Central memory CD8-positive, alpha-beta T cell (primary cell): ENCODE measurements around the gene CCNG1.
"Not testable (repeated sequence)": the region's sequence is repeated elsewhere in the genome, so short reads cannot be mapped to it uniquely, and the experiment has no call there.

Experiments used
- ATAC-seq: fragments of 150-1000 bp; cut with Tn5 transposase; replicated peaks from 2 replicates; pipeline ENCODE4 v1.10.0; 2022; ENCODE audit warnings: mild to moderate bottlenecking, moderate FRiP score, moderate number of reproducible peaks; ENCODE audit not compliant: poor library complexity, severe bottlenecking; ENCODE audit errors: extremely low read depth
- DNase-seq, 2 donors: peaks; one replicate each; pipeline ENCODE4 v3.0.0; 2021; ENCODE audit warnings: low spot score in 2 of 2
- H3K27ac Mint-ChIP-seq: one replicate; pipeline ENCODE4 v1.8.0; 2022; ENCODE audit warnings: low read depth, mild to moderate bottlenecking, moderate library complexity, mixed read lengths
- H3K27me3 Mint-ChIP-seq: one replicate; pipeline ENCODE4 v1.8.0; 2022; ENCODE audit warnings: mixed read lengths
- H3K36me3 Mint-ChIP-seq: one replicate; pipeline ENCODE4 v1.8.0; 2022; ENCODE audit warnings: mild to moderate bottlenecking, moderate library complexity, mixed read lengths; ENCODE audit not compliant: insufficient read depth
- H3K4me1 Mint-ChIP-seq: one replicate; pipeline ENCODE4 v1.8.0; 2022; ENCODE audit warnings: mixed read lengths
- H3K4me3 Mint-ChIP-seq: one replicate; pipeline ENCODE4 v1.8.0; 2022; ENCODE audit warnings: mild to moderate bottlenecking, moderate library complexity, mixed read lengths
- H3K9me3 Mint-ChIP-seq: one replicate; pipeline ENCODE4 v1.8.0; 2022; ENCODE audit warnings: mixed read lengths

The CCNG1 gene, protein sequence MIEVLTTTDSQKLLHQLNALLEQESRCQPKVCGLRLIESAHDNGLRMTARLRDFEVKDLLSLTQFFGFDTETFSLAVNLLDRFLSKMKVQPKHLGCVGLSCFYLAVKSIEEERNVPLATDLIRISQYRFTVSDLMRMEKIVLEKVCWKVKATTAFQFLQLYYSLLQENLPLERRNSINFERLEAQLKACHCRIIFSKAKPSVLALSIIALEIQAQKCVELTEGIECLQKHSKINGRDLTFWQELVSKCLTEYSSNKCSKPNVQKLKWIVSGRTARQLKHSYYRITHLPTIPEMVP

GRCh38 chr5:163437309-163438182, at the start of gene CCNG1:
CCNG1 (plus strand) TSS chr5:163437595; CDS start chr5:163439257, 1,662 bp downstream.
- Mint-ChIP-seq H3K27ac (peak within 1 kb of the TSS; percentile 92), H3K4me3 (peak within 1 kb of the TSS; percentile 87), H3K27me3 (no peaks in the 10 kb centered on the region), H3K4me1 (peaks cover 38% of the 10 kb centered on the region), H3K36me3 (peaks cover 17% of the 10 kb centered on the region), H3K9me3 (no peaks in the 10 kb centered on the region)
- DNase-seq (peak; percentile 77 to 78), ATAC-seq (peak; percentile 96)

- H3K4me1 Mint-ChIP-seq, result no peaks in the 10 kb centered on the region
- no peak for DNase-seq
- no peaks in the 10 kb centered on the region for H3K36me3 Mint-ChIP-seq
- H3K27ac Mint-ChIP-seq, result no peak overlapping the region
- H3K9me3 Mint-ChIP-seq, result no peaks in the 10 kb centered on the region
- H3K4me3 Mint-ChIP-seq, result no peak overlapping the region
- peaks cover 88% of the 10 kb centered on the region for H3K27me3 Mint-ChIP-seq
- no peak for ATAC-seq
Observed at GRCh38 chr5:163395792-163396191, 41.6 kb upstream of the CCNG1 start.

GRCh38 chr5:163396818-163397340, 40.5 kb upstream of the CCNG1 start:
- H3K36me3 Mint-ChIP-seq, ATAC-seq, H3K9me3 Mint-ChIP-seq, H3K4me1 Mint-ChIP-seq, DNase-seq, H3K27ac Mint-ChIP-seq, H3K4me3 Mint-ChIP-seq: not testable (repeated sequence)
- peaks cover 87% of the 10 kb centered on the region for H3K27me3 Mint-ChIP-seq

DNA sequence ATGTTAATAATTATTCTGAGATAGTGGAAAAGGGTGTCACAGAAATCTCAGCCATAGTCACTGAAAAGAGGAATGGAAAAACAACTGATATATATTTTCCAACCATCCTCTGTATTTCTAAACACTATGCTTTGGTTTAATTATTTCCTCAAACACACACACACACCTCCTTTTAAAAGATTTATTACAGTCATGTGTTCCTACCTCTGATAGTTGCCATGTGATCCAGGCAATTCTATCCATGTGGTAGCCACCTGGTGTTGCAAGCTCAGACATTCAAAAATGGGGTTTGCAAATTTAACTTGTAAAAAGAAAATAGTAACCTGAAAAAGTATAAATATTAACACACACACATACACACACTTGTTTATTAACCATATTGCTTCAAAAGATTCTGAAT, 40.0 kb upstream of the CCNG1 start:
- Mint-ChIP-seq H3K27ac (no peak overlapping the region), H3K9me3 (no peaks in the 10 kb centered on the region), H3K36me3 (no peaks in the 10 kb centered on the region), H3K4me3 (no peak overlapping the region), H3K27me3 (peaks cover 82% of the 10 kb centered on the region), H3K4me1 (no peaks in the 10 kb centered on the region)
- DNase-seq (no peak), ATAC-seq (no peak)

GRCh38 chr5:163399923-163400322, 37.5 kb upstream of the CCNG1 start:
- no peaks in the 10 kb centered on the region for H3K4me1 Mint-ChIP-seq
- no peaks in the 10 kb centered on the region for H3K36me3 Mint-ChIP-seq
- peaks cover 68% of the 10 kb centered on the region for H3K27me3 Mint-ChIP-seq
- no peak overlapping the region for H3K27ac Mint-ChIP-seq
- H3K4me3 Mint-ChIP-seq, result no peak overlapping the region
- no peak for DNase-seq
- no peaks in the 10 kb centered on the region for H3K9me3 Mint-ChIP-seq
- ATAC-seq, result no peak

DNA sequence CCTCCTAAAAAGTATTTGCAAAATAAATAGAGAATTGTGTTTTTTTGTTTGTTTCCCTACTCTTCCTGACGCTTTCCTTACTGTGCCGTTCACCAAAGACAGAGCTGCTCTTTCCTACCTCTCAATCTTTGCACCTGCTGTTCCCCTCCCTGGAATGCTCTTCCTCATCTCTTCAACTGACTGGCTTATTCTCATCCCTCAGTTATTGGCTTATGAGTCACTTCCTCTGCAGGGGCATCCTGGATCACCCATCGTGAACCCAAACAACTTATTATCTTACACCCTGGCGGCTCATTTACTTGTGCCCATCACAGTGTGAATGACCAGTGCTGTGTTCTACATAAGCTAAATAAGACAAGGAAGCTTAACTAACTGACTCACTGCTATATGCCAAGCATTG, 36.1 kb upstream of the CCNG1 start:
- H3K4me1 Mint-ChIP-seq, result no peaks in the 10 kb centered on the region
- ATAC-seq, result no peak
- no peak overlapping the region for H3K27ac Mint-ChIP-seq

DNA sequence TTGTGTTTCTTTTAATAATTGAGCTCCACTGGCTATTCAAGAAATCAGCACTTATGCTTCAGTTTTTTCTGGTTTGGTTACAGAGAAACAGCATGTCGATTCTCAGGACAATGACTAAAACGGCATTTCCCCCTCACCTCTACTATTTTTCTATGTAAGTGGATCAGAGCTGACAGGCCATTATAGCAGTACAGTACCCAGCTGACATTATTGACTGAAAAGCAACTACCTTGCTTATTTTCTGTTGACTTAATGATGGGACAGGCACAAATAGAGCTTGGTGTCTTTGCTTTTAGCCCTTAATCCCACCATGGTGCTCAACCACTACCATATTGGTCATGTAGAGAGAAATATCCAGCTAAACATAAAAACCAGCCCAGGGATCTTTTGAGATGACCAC, 35.4 kb upstream of the CCNG1 start:
- no peaks in the 10 kb centered on the region for H3K36me3 Mint-ChIP-seq
- DNase-seq (no peak), ATAC-seq (no peak)
- no peaks in the 10 kb centered on the region for H3K4me1 Mint-ChIP-seq
- H3K9me3 Mint-ChIP-seq, result no peaks in the 10 kb centered on the region
- H3K27me3 Mint-ChIP-seq, result peaks cover 47% of the 10 kb centered on the region
- H3K4me3 Mint-ChIP-seq, result no peak overlapping the region
- H3K27ac Mint-ChIP-seq, result no peak overlapping the region

More for the DNA sequence above, 36.1 kb upstream of the CCNG1 start:
- Mint-ChIP-seq H3K4me3 (no peak overlapping the region), H3K9me3 (no peaks in the 10 kb centered on the region), H3K36me3 (no peaks in the 10 kb centered on the region), H3K27me3 (peaks cover 55% of the 10 kb centered on the region)
- no peak for DNase-seq

DNA sequence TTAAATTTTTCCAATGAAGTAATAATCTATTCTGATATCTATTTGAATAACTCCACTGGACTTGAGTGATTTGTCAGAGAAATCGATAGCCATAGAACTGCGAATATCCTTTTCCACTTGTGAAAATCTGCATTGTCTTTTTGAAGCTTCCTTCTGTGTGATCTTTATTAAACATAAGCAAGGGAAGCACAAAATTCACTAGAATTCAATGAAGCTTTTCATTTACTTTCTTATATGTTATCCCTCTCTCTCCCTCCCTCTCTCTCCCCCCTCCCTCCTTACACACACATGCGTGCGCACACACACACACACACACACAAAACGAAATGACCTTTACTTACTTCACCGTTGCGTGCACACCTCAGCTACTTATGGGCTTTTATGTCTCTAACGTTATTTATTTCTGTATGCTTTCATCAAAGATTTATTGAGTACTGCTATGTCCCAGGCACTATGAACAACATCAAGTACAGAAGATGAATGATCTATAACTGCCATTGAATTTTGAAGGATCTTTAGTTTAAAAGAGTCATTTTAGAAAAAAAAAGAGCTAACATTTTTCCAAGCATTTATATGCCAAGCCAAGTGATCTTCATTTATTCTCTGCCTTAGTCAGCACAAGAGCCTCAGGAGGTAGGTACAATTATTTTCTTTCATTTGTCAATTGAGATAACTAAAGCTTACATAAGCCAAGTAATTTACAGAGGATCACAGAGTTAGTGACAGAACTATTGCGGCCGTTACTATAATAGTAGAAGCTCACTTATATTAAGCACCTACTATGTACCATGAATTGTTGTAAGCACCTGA, 32.8 kb upstream of the CCNG1 start:
- Mint-ChIP-seq H3K4me1 (no peaks in the 10 kb centered on the region), H3K36me3 (no peaks in the 10 kb centered on the region), H3K27me3 (peaks cover 24% of the 10 kb centered on the region), H3K9me3 (no peaks in the 10 kb centered on the region), H3K4me3 (no peak overlapping the region), H3K27ac (no peak overlapping the region)
- ATAC-seq (no peak), DNase-seq (no peak)

GRCh38 chr5:163407034-163407655, 30.2 kb upstream of the CCNG1 start:
- no peak overlapping the region for H3K27ac Mint-ChIP-seq
- ATAC-seq, result no peak

DNA sequence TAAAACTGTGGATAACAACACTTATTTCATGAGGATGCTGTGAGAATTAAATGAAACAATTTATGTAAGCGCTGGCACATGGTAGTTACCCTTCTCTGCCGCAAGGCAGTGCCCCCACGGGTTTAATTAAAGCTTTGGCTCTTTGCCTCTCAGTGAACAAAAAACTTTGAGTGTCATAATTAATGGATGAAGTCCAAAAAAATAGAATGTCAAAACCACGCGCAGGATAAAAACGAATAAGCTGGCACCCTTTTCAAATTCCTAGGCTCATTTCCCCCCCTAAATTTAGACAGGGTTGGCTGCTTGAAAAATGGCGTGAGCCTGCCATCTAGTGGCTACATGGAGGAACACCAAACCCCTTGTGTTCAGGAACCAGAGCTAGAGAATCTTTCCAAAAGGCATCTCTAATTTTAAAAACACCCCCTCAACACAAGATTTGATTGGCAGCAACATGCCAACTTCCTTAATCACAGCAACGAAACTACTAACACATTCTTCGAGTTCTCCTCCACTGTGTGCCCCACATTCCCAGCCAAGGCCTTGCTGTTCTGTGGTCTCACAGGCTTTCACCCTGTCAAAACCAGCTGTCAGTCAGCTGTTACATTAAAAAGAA, 29.0 kb upstream of the CCNG1 start:
- ATAC-seq (peak; percentile 83), DNase-seq (peak; percentile 39 to 46)
- H3K9me3 Mint-ChIP-seq, result no peaks in the 10 kb centered on the region
- no peaks in the 10 kb centered on the region for H3K36me3 Mint-ChIP-seq
- H3K4me3 Mint-ChIP-seq, result no peak overlapping the region
- no peaks in the 10 kb centered on the region for H3K4me1 Mint-ChIP-seq
- H3K27ac Mint-ChIP-seq, result no peak overlapping the region
- H3K27me3 Mint-ChIP-seq, result peaks cover 16% of the 10 kb centered on the region

More at GRCh38 chr5:163407034-163407655, 30.2 kb upstream of the CCNG1 start:
- H3K27me3 Mint-ChIP-seq, result peaks cover 8% of the 10 kb centered on the region
- no peak overlapping the region for H3K4me3 Mint-ChIP-seq
- H3K36me3 Mint-ChIP-seq, result no peaks in the 10 kb centered on the region
- H3K9me3 Mint-ChIP-seq, result no peaks in the 10 kb centered on the region
- no peak for DNase-seq
- no peaks in the 10 kb centered on the region for H3K4me1 Mint-ChIP-seq

- no peak overlapping the region for H3K4me3 Mint-ChIP-seq
- H3K27me3 Mint-ChIP-seq, result peaks cover 23% of the 10 kb centered on the region
- no peak overlapping the region for H3K27ac Mint-ChIP-seq
- H3K9me3 Mint-ChIP-seq, result no peaks in the 10 kb centered on the region
- DNase-seq, result no peak
- H3K36me3 Mint-ChIP-seq, result no peaks in the 10 kb centered on the region
- H3K4me1 Mint-ChIP-seq, result no peaks in the 10 kb centered on the region
- no peak for ATAC-seq
Observed at GRCh38 chr5:163409384-163409783, 28.0 kb upstream of the CCNG1 start.
